ENCODE results near the gene REM2.
A peak's percentile ranks its signal among the peaks of the same experiment; 100 is the strongest.
"Not testable (repeated sequence)": the region's sequence is repeated elsewhere in the genome, so short reads cannot be mapped to it uniquely, and the experiment has no call there.

Gene REM2

GRCh38 chr14:22896356-22896755 lies 13.3 kb downstream of the REM2 start:
- DNase-seq = peak in 1 of 56 donors; percentile 7

GRCh38 chr14:22896760-22897159 lies 13.7 kb downstream of the REM2 start:
- no peak for DNase-seq

GRCh38 chr14:22897357-22897756 lies 14.3 kb downstream of the REM2 start:
- DNase-seq = no peak

- DNase-seq = no peak
Observed at GRCh38 chr14:22898302-22899090, 15.5 kb downstream of the REM2 start.

- peak in 10 of 56 donors; percentile 7 to 49 (median 18) for DNase-seq
Observed at GRCh38 chr14:22900081-22900799, 17.2 kb downstream of the REM2 start.

- DNase-seq = no peak
Observed at GRCh38 chr14:22901799-22902198, 18.8 kb downstream of the REM2 start.

- no peak for DNase-seq
Observed at GRCh38 chr14:22903742-22904087, 20.7 kb downstream of the REM2 start.

GRCh38 chr14:22905627-22906026 lies 22.6 kb downstream of the REM2 start:
- DNase-seq = no peak

GRCh38 chr14:22906073-22906472 lies 23.1 kb downstream of the REM2 start:
- DNase-seq = no peak

- no peak for DNase-seq
Observed at GRCh38 chr14:22907429-22907828, 24.4 kb downstream of the REM2 start.

- no peak for DNase-seq
Observed at GRCh38 chr14:22908601-22909000, 25.6 kb downstream of the REM2 start.

GRCh38 chr14:22910916-22911315 lies 27.9 kb downstream of the REM2 start:
- DNase-seq = no peak

- DNase-seq = not testable (repeated sequence)
Observed at GRCh38 chr14:22914836-22915235, 31.8 kb downstream of the REM2 start.

- DNase-seq = no peak
Observed at GRCh38 chr14:22915886-22916521, 33.0 kb downstream of the REM2 start.

- DNase-seq = peak; percentile 90 to 100 (median 98)
Observed at GRCh38 chr14:22918804-22919600, 36.0 kb downstream of the REM2 start, which contains the start of gene RBM23. Gene RBM23 (minus strand): TSS chr14:22919149.

GRCh38 chr14:22919601-22919921 lies 36.5 kb downstream of the REM2 start:
- DNase-seq = no peak

- DNase-seq = no peak
Observed at GRCh38 chr14:22920697-22921096, 37.7 kb downstream of the REM2 start.

GRCh38 chr14:22922294-22922693 lies 39.3 kb downstream of the REM2 start:
- no peak for DNase-seq

GRCh38 chr14:22923746-22924145 lies 40.7 kb downstream of the REM2 start:
- no peak for DNase-seq

GRCh38 chr14:22925513-22925912 lies 42.5 kb downstream of the REM2 start:
- DNase-seq = no peak

- DNase-seq = no peak
Observed at GRCh38 chr14:22926316-22926715, 43.3 kb downstream of the REM2 start.
